ENCODE results near the gene TBC1D21. TPM values are rescaled to one million over a fixed set of nuclear protein-coding genes. Genes with fewer than 3 reads are reported as not detected.

TBC1D21 gene
- total and polyA plus RNA-seq, 2 of the 4 experiments (the other 2 are of a cell fraction): not detected

- no TSS peak for BruUV-seq (replicated peaks)
- no peak overlapping the region for H2BK20ac ChIP-seq (ENCODE audit: low read depth, low read length)
- H3K56ac ChIP-seq (ENCODE audit: extremely low read depth, insufficient read depth, low read length): no peak overlapping the region
- no peak overlapping the region for H3K18ac ChIP-seq (ENCODE audit: low read depth, low read length)
- DNase-seq (no peak), ATAC-seq (ENCODE audit: low read depth) (no peak)
- ChIA-PET POLR2A (ENCODE audit: unreplicated experiment) (no interaction called here), CTCF (no interaction called here)
- H3K4ac ChIP-seq (ENCODE audit: low read depth, low read length): no peak overlapping the region
- no peak overlapping the region for H2AK9ac ChIP-seq (replicated peaks; ENCODE audit: low read depth, low read length, poor library complexity)
- no peak overlapping the region for H3K4me2 ChIP-seq (ENCODE audit: low read depth, low read length)
- H2BK120ac ChIP-seq (ENCODE audit: low read depth, low read length): no peak overlapping the region
- no peak overlapping the region for H3K27ac ChIP-seq (ENCODE audit: insufficient read depth, low read length)
- H3K23ac ChIP-seq (ENCODE audit: low read depth, low read length): no peak overlapping the region
- no peak overlapping the region for H3K4me3 ChIP-seq (ENCODE audit: insufficient read depth, low read depth, low read length)
- H3K4me1 ChIP-seq (ENCODE audit: control insufficient read depth, insufficient read depth, low read length): no peaks in the 10 kb centered on the region
- no peak overlapping the region for H2BK15ac ChIP-seq (ENCODE audit: low read depth, low read length)
- H2AFZ ChIP-seq (replicated peaks; ENCODE audit: low read length, poor library complexity): no peak overlapping the region
- intact Hi-C loops (cut with micrococcal nuclease) (no loop called here), in situ Hi-C loops (cut with MboI; ENCODE audit: low sequenced_read_pairs) (no loop called here), dilution Hi-C loops (cut with HindIII; ENCODE audit: low sequenced_read_pairs, unreplicated experiment) (no loop called here)
- no peak overlapping the region for H2BK5ac ChIP-seq (ENCODE audit: low read depth, low read length, poor library complexity, severe bottlenecking)
- TF ChIP-seq CHD1 (IDR thresholded peaks at IDR 0.05; ENCODE audit: low read depth, low read length): no peak
- no peak for TF ChIP-seq CTCF (conservative IDR thresholded peaks at IDR 0.05; ENCODE audit: low read depth, low read length)
- no peak for TF ChIP-seq MAZ (IDR thresholded peaks at IDR 0.05; ENCODE audit: borderline replicate concordance, low read depth, low read length)
- no peak for TF ChIP-seq FOS (IDR thresholded peaks at IDR 0.05; ENCODE audit: low read depth, low read length)
- TF ChIP-seq RCOR1 (IDR thresholded peaks at IDR 0.05; ENCODE audit: insufficient replicate concordance, low read length): no peak
- no peak for TF ChIP-seq CEBPB (IDR thresholded peaks at IDR 0.05; ENCODE audit: low read depth, low read length)
- no peak for TF ChIP-seq BHLHE40 (IDR thresholded peaks at IDR 0.05; ENCODE audit: low read depth, low read length)
- TF ChIP-seq POLR2A (IDR thresholded peaks at IDR 0.05; ENCODE audit: low read depth, low read length): no peak
- TF ChIP-seq, protein P1, sequence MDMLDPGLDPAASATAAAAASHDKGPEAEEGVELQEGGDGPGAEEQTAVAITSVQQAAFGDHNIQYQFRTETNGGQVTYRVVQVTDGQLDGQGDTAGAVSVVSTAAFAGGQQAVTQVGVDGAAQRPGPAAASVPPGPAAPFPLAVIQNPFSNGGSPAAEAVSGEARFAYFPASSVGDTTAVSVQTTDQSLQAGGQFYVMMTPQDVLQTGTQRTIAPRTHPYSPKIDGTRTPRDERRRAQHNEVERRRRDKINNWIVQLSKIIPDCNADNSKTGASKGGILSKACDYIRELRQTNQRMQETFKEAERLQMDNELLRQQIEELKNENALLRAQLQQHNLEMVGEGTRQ (IDR thresholded peaks at IDR 0.05; ENCODE audit: low read depth, low read length): no peak
- TF ChIP-seq MAFK (IDR thresholded peaks at IDR 0.05; ENCODE audit: low read depth, low read length): no peak
- no peak overlapping the region for H4K91ac ChIP-seq (ENCODE audit: insufficient read depth, low read depth, low read length)
- peaks cover 70% of the 10 kb centered on the region for H3K27me3 ChIP-seq (ENCODE audit: control insufficient read depth, insufficient read depth, low read length)
- WGBS, 2 experiments (ENCODE audit: extremely low coverage in 2 of 2, insufficient read length in 1 of 2): 57% methylated on average over 1 of the region's 3 CpGs; no CpG with 5 or more reads in 1 of the 2 experiments
- H3K14ac ChIP-seq (replicated peaks; ENCODE audit: low read depth, low read length): no peak overlapping the region
- no peaks in the 10 kb centered on the region for H3K79me1 ChIP-seq (ENCODE audit: low read depth in 1 of 2, low read length in 2 of 2)
- H3K9ac ChIP-seq (ENCODE audit: low read depth, low read length): no peak overlapping the region
- H4K5ac ChIP-seq (ENCODE audit: low read depth, low read length): no peak overlapping the region
- H3K9me3 ChIP-seq (ENCODE audit: control insufficient read depth, insufficient read depth, low read length): no peaks in the 10 kb centered on the region
- no peaks in the 10 kb centered on the region for H3K9me1 ChIP-seq (ENCODE audit: insufficient read depth, low read length)
- no peak overlapping the region for H4K8ac ChIP-seq (ENCODE audit: low read depth in 2 of 2, low read length in 2 of 2)
- no peaks in the 10 kb centered on the region for H4K20me1 ChIP-seq (ENCODE audit: insufficient read depth, low read length)
- no peaks in the 10 kb centered on the region for H3K36me3 ChIP-seq (ENCODE audit: control insufficient read depth, insufficient read depth, low read length)
- H2AK5ac ChIP-seq (ENCODE audit: low read depth, low read length): no peak overlapping the region
Measured at GRCh38 chr15:73836845-73837244, 36.5 kb upstream of the TBC1D21 start.

Measured in IMR-90 (cell line).